Stimulated activated CD8-positive, alpha-beta memory T cell treated with anti-CD3 and anti-CD28 coated beads, Interleukin-15, amount 100 ng/mL, for 4 hours (primary cell): Measurements from ENCODE around the gene MACC1.

Experiments
- DNase-seq, 2 donors: peaks; one replicate each; pipeline ENCODE4 v3.0.0-alpha.2; 2020; ENCODE audit warnings: low read depth in 2 of 2

Gene MACC1, protein sequence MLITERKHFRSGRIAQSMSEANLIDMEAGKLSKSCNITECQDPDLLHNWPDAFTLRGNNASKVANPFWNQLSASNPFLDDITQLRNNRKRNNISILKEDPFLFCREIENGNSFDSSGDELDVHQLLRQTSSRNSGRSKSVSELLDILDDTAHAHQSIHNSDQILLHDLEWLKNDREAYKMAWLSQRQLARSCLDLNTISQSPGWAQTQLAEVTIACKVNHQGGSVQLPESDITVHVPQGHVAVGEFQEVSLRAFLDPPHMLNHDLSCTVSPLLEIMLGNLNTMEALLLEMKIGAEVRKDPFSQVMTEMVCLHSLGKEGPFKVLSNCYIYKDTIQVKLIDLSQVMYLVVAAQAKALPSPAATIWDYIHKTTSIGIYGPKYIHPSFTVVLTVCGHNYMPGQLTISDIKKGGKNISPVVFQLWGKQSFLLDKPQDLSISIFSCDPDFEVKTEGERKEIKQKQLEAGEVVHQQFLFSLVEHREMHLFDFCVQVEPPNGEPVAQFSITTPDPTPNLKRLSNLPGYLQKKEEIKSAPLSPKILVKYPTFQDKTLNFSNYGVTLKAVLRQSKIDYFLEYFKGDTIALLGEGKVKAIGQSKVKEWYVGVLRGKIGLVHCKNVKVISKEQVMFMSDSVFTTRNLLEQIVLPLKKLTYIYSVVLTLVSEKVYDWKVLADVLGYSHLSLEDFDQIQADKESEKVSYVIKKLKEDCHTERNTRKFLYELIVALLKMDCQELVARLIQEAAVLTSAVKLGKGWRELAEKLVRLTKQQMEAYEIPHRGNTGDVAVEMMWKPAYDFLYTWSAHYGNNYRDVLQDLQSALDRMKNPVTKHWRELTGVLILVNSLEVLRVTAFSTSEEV

DNA sequence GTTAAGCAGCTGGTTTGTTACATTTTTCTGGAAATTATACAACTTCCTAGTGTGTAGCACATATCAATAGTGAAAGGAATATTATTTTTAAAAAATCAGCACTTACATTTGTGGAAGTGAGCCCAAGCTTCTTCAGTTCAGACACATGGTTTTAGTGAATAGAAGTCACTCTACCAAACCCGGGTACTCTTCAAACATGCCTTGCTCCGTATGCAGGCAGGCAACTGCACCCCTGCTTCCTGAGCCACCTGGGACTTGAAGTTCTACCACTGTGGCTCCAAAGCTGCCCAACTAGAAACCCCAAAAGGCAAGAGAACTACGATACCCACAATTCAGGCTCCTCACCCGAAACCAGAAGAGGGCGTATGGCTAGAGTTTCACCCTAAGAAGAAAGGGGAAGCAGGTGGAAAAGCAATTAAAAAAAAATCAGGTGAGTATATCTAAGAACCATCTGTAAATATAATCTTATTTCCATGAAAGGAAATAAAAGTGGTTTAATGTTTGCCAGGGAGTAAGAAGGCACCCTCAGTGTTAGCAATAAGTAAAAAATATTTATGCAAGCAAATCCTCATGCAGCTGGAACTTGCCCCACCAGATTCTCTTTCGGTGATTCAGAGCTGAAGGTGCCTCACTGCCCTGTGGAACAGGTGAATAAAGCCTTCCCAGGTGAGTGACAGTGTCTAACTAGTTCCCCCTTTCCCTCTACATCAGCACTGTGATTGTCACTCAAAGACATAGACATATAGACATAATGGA, at the start of gene MACC1:
MACC1 (minus strand) TSS at position 192 of the 756 bp plus-strand sequence. CDS start 55,522 bp downstream, outside the sequence.
- DNase-seq = no peak

DNA sequence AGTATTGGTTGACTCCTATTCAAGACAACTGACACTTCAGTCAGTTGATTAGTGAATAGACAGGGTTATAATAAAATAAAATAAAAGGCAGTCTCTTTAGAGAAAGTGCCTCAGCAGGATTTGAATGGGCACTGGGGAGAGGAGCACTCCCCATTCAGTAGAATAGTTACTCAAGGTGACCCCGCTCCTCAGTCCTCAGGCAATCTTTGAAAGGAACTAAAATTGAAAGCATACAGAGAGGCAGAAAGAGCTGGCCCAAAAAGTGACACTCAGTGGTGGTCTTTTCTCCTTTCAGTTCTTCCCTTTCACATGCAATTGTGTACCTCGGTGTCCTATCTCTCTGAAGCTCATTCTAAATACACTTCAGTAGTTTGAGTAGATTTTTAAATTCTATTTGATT, 47.4 kb upstream of the MACC1 start:
- no peak for DNase-seq

DNA sequence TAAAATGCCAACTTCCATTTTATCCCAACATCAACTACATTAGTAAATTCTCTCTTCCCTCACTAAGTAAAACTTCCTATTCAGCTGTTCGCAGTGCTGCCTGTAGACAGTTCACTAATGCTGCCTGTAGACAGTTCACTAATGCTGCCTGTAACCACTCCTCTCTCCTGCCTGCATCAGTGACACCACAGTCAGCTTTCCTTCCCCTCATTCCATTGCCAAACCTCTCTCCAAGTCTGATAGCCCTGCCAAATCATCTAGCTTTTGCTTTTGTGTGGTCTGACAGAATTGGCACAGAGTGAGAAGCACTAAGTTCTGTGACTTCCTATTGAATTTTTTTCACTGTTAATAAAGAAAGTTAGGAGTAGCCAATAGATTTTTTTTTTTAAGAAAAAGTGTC, 43.0 kb upstream of the MACC1 start:
- DNase-seq = no peak

DNA sequence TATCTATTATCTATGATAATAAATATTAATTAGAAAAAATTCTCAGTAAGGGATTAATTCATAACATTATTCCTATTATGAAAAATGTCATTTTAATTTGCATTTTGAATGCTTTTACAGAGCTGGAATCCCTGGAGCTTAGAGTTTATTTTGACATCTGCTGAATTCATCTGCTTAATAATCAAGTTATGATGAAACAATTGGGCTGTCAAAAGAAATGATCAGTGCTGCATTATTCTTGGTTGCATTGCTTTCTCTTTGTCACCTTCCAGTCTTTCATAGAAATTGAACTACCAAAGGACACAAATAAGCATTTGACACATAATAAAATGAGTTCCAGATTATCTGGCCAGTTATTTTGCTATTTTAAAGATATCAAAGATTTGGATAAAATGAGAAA, 40.0 kb upstream of the MACC1 start:
- DNase-seq = no peak

DNA sequence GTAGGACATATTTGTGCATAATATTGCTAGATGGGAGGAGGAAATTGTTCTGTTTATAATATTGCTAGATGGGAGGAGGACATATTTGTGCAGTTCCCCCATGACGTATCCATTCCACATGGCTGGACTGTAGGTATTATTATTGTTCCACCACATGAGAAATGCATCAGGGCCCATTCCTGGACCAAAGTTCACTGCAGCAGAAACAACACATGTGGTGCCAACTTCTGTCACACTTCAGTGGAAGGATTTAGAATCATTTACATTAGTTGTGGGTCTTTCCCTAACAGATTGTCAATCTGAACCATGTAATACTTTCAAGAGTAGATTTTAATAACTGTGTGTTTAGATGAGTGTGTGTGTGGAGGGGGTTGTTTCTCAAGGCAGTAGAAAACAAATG, 32.7 kb upstream of the MACC1 start:
- DNase-seq = no peak

DNA sequence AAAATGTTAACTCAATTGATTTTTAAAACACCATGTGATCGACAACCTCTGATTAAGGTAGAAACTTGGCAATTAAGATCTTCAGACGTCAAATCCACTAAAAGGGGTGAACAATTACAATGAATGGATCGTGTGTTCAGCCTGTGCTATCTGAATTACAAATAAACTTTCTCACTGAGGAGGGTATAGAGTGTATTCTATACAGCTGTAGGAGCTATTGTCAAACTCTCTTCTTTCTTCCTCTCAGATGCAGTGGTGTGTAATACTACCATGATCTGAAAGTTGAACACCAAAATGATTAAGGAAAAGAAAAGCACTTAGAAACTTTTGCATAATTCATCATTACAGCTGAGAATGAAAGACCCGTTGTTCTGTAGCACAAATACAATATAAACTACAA, 32.2 kb upstream of the MACC1 start:
- DNase-seq = no peak

DNA sequence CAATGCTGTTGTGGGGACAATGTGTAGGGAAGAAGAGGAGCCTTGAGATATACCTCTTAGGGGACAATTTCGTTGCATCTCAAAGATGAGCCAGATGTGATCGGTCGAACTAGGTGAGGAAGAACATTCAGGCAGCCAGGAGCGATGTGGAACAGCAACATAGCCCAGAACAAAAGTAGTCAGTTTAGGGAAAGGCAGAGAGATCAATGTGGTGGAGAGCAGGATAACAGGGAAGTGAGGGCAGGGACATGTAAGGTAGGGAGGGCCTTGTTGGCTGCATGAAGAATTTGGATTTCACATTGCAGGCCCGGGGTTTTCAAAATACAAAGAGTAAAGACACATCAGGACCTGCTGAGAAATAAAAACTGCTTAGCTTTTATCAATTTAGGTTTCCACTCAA, 29.1 kb upstream of the MACC1 start:
- no peak for DNase-seq

DNA sequence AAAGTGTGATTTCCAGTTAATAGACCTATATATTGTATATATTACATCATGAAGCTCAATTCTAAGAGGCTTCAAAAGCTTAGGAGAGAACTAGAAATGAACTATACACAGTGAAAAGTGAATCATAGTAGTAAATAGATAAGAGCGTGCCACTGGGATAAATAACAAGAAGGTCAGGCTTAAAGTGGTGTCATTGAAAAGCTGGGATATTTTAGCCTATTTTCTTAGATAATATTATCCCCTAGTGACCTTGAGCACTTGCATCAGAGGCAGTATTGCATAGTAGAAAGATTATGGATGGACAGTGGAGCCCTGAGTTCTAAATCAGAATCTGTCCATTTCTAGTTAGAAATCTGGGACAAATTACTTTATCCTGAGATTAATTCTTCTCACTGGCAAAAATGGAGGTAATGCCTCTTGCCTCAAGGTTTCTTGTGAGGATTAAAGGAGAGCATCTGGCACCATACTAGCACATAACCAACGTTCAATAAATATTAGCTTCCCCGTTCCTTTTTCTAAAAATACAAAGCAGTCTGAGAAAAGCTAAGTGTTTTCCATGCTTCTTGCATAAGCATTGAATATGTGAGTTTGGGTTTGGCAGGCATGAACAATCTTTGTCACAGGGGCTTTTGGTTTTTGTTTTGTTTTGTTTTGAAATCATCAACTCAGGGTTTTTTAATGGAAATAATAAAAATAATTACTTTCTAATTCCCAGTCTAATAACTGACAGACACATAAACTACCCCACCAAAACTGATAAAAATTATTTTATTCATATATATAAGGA, 27.3 kb upstream of the MACC1 start:
- no peak for DNase-seq

DNA sequence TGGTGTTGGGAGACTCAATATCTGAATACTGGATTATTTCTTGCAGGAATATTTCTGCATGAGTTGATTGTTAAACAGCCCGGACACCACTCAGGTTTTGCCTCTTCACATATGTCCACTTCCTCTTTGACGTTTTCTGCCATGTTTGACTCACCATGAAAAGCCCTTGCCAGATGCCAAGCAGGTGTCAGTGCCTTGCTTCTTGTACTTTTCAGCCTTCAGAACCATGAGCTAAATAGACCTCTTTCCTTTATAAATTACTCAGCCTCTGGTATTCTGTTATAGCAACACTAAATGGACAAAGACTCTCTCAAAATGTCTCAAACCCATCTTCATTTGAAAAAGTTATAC, 24.7 kb upstream of the MACC1 start:
- no peak for DNase-seq

DNA sequence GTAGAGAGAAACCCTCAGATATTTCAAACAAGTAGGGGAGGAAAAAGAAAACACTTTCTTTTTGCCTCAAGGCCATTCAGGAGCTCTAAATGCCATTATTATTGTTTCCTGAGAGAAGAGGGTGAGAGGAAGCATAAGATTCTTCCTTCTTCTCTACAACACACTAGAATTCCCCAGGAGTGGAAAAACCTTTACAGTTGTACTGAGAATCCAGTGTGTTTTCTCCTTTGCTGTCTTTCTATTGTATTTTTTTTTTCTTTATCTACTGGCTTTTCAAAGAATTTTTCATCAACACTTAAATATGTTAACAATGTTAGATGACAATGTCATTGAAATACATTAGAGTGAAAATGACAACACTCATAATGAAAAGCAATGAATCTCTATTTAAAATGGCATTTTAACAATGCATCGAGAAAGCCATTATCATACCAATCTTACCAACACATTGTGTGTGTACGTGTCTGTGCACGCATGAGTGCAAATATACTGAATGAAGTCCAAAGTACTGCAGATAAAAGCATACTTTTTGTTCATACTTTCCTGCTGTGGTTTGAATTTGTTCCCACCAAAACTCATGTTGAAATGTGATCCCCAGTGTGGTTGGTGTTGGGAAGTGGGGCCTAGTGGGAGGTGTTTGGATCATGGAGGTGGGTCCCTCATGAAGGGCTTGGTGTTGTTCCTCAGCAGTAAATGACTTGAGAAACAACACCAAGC, 24.2 kb upstream of the MACC1 start:
- no peak for DNase-seq

GRCh38 chr7:20240080-20240926, 23.1 kb upstream of the MACC1 start:
- DNase-seq = no peak

DNA sequence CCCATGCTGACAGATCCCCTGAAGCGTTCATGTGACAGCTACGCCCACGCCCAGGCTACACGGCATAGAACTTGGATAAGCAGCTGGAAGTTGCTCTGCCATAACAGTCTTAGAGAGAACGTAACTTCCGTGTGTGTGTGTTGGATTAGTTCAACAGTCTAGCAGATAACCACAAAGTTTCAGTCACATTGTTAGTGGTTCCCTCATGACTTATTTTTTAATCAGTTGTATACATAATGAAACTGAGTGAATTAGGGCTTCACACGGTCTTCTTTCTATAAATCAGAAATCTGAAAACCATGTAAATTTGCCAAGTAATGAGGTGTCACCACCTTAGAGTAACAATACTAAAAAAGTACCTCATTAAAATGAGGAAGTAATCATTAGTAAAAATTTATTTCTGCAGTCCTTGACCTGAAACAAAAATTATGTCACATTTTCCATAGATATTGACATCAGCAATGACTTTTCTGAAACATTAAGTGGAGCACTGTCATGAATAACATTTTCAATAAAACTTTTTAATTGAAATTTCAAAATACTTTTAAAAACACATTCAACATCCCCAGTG, 21.7 kb upstream of the MACC1 start:
- no peak for DNase-seq

- DNase-seq = no peak
Measured at GRCh38 chr7:20238194-20238753, 21.1 kb upstream of the MACC1 start.

DNA sequence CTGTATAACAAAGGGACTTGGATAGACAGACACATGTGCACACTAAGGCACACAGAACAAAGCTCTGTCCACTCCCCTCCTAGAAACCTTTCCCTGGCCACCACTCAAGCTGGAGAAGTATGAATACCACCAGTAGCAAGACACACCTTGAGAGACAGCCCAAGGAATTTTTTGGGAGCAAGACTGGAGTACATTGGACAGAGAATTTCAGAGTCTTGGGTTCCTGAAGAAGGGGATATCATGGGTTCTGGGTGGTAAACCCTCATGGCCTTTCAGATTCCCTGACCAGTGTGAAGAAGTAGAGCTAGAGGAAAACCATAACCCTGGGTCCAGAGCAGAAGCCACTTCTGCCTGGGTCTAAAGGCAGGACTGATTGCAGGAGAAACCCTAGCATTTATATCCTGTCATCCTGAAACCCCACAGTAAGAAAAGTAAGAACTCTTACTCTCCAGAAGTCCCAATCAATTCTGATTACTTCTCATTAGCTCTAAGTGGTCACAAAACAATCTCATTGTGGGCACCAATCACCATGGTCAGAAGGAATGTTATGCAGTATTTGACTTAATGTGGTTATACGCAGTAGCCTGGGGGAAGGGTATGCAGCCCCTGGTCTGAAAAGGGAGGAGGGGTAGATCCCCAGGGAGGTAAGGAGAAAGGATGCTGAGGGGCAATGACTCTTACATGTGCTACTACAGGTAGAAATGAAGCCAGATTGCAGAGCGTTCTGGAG, 20.4 kb upstream of the MACC1 start:
- no peak for DNase-seq

GRCh38 chr7:20236790-20237189, 19.6 kb upstream of the MACC1 start:
- DNase-seq = no peak

DNA sequence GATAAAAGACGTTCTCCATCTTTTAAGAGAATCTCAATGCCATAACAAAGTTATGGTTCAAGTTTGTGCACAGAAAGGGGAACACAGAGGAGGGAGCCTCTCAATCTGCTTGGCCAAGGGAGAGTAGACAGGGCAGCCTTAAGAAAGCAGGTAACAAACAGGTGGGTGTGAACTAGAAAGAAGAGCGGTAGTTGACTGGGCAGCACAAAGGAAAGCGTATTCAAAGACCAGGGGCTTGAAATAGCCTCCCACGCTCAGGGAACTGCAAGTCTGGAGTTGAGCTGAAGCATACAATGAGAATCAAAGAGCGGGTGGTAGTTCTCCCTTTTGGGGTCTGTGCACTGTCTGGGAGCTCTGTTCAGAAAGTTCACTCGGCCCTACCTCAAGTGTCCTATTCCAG, 18.9 kb upstream of the MACC1 start:
- DNase-seq = no peak

DNA sequence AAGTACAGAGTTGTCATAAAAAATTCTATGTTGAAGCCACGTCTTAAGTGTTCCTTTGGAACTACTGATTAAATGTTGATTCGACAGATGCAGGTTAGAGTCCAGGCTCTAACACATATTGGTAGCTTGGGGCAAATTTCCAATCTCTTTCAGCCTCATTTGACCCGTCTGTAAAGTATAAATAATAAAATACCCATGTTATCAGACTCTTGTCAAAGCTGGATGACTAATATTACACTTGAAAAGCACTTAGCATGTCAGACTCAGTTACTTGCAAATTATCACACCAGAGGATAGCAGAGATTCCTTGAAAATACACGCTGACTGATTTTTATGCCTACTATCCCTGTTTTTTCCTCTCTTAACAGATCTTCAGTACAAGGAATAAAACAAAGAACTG, 18.1 kb upstream of the MACC1 start:
- no peak for DNase-seq

GRCh38 chr7:20233362-20233761, 16.2 kb upstream of the MACC1 start:
- DNase-seq = no peak

- DNase-seq = no peak
Measured at GRCh38 chr7:20232848-20233247, 15.7 kb upstream of the MACC1 start.
